C4-2B (cell line): ENCODE data around the gene CLEC2L.

Experiments used
- ZFX ChIP-seq: fragments of 450-650 bp; IDR thresholded peaks from 2 replicates; pipeline ENCODE4 v1.6.1; 2017
- TF ChIP-seq, protein P1 (sequence below): fragments of 450-650 bp; conservative IDR thresholded peaks from 2 replicates; pipeline ENCODE4 v1.5.1; 2017; ENCODE audit warnings: mild to moderate bottlenecking

DNA sequence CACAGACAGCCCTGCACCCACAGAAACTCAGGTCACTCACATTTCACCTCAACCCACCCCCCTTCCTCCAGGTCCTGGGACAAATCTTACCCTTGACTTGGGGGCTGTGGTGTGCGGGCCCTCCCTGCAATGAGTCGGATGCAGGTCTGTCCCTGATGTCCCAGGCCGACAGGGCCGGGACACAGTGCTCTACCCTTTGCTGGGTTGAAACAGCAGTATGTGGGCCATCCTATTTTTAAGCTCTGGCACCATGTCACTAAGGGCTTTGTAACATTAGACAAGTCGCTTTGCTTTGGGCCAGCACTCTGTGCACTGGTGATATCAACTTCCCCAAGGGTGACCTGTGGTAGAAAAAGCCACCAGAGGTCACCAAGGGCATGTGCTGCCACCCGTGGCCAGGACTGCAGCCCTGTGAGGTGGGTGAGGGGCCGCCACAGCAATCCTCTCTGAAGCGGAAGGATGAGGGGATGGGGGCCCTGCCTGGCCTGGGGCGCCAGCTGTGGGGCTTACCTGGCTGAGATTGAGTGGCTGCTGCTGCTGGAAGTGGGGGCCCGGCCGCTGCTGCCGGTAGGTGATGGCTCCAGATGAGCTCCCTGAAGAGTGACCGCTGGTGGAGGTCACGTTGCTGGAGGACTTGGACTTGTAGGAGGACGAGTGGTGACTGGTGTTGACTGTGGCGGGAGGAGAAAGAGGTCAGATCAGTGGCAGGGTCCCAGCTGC is 51.3 kb downstream of the CLEC2L start:
- TF ChIP-seq, protein P1, sequence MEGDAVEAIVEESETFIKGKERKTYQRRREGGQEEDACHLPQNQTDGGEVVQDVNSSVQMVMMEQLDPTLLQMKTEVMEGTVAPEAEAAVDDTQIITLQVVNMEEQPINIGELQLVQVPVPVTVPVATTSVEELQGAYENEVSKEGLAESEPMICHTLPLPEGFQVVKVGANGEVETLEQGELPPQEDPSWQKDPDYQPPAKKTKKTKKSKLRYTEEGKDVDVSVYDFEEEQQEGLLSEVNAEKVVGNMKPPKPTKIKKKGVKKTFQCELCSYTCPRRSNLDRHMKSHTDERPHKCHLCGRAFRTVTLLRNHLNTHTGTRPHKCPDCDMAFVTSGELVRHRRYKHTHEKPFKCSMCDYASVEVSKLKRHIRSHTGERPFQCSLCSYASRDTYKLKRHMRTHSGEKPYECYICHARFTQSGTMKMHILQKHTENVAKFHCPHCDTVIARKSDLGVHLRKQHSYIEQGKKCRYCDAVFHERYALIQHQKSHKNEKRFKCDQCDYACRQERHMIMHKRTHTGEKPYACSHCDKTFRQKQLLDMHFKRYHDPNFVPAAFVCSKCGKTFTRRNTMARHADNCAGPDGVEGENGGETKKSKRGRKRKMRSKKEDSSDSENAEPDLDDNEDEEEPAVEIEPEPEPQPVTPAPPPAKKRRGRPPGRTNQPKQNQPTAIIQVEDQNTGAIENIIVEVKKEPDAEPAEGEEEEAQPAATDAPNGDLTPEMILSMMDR: no peak
- no peak for TF ChIP-seq ZFX
